K562 (cell line): ENCODE results near the gene PHAX. TPM values are rescaled to one million over a fixed set of nuclear protein-coding genes. Genes with fewer than 3 reads are reported as not detected.

ENCODE experiments used
- ATAC-seq: fragments of 200-7000 bp; cut with Tn5 transposase; 3 replicates; pipeline ENCODE4 v1.9.1; 2020; ENCODE audit warnings: moderate library complexity
- BruUV-seq: library from RNA; stranded (reverse); fragments of 400-500 nt; replicated peaks from 2 replicates; lab custom pipeline; 2021; lab: Mats Ljungman, UMichigan
- CTCF ChIA-PET: fragments of 300-600 bp; formaldehyde crosslinking; extraction: SDS; loops from one replicate; lab custom pipeline; 2021; ENCODE audit warnings: low intra/inter-chr PET ratio; lab: Yijun Ruan, JAX
- POLR2A ChIA-PET: fragments of 300-600, 350-650 bp; sonication (Branson Sonifier 250); formaldehyde crosslinking; extraction: SDS; loops from one replicate; lab custom pipeline; 2021; ENCODE audit warnings: antibody characterized with exemption, inconsistent platforms; lab: Yijun Ruan, JAX
- DNase-seq, 4 experiments: peaks; one replicate each; pipeline versions ENCODE4 v3.0.0 to v3.0.0-alpha.2; 2011 to 2018; ENCODE audit warnings: low spot score in 3 of 4, mixed read lengths in 3 of 4; ENCODE audit errors: extremely low read depth in 1 of 4
- FAIRE-seq: peaks from 2 replicates; lab custom pipeline; 2011; peaks lifted over from hg19 to GRCh38; lab: Jason Lieb, UNC
- H2AFZ ChIP-seq: 2 replicates; pipeline ENCODE4 v1.6.0; 2011; ENCODE audit warnings: low read depth, low read length, control low read depth, inconsistent platforms
- H3K27ac ChIP-seq: fragments of 200-600 bp; 3 replicates; pipeline ENCODE4 v1.8.0; 2011; ENCODE audit warnings: low read depth, mild to moderate bottlenecking, control low read depth, inconsistent platforms, low read length, moderate library complexity, mixed read lengths; ENCODE audit errors: extremely low read depth
- H3K27me3 ChIP-seq, 2 experiments: fragments of 300-600 bp in 1 of 2; 2 replicates in 1 of 2; 3 replicates in 1 of 2; pipeline versions ENCODE4 v1.6.0 to v1.8.0; 2011; ENCODE audit warnings: inconsistent platforms in 2 of 2, low read length in 2 of 2, mild to moderate bottlenecking in 1 of 2, mixed read lengths in 1 of 2, moderate library complexity in 1 of 2; ENCODE audit not compliant: control insufficient read depth in 2 of 2, insufficient read depth in 2 of 2
- H3K36me3 ChIP-seq: fragments of 300-600 bp; 3 replicates; pipeline ENCODE4 v1.8.0; 2011; ENCODE audit warnings: mild to moderate bottlenecking, low read length, inconsistent platforms; ENCODE audit not compliant: control insufficient read depth, insufficient read depth
- H3K4me1 ChIP-seq, 2 experiments: fragments of 200-600 bp in 1 of 2; replicated peaks in 1 of 2; 2 replicates in 1 of 2; 3 replicates in 1 of 2; pipeline versions ENCODE4 v1.5.1 to v1.8.0; 2011; ENCODE audit warnings: inconsistent platforms in 2 of 2, low read length in 2 of 2, mild to moderate bottlenecking in 1 of 2, mixed read lengths in 1 of 2, moderate library complexity in 1 of 2; ENCODE audit not compliant: control insufficient read depth in 2 of 2, insufficient read depth in 2 of 2
- H3K4me2 ChIP-seq: 2 replicates; pipeline ENCODE4 v1.6.1; 2011; ENCODE audit warnings: low read length, control low read depth, inconsistent platforms, mixed read lengths; ENCODE audit not compliant: insufficient read depth
- H3K4me3 ChIP-seq: fragments of 200-600 bp; sonication (generic), shearing (Covaris generic); 2 replicates; pipeline ENCODE4 v1.5.1; 2016; ENCODE audit warnings: control low read depth, inconsistent platforms
- H3K79me2 ChIP-seq: fragments of 200-600 bp; 3 replicates; pipeline ENCODE4 v1.8.0; 2011; ENCODE audit warnings: low read length, inconsistent platforms; ENCODE audit not compliant: control insufficient read depth, insufficient read depth
- H3K9ac ChIP-seq, 2 experiments: 2 replicates each; pipeline versions ENCODE4 v1.6.0 to v1.6.1; 2011; ENCODE audit warnings: low read depth in 2 of 2, low read length in 2 of 2, control low read depth in 1 of 2, inconsistent platforms in 1 of 2, mild to moderate bottlenecking in 1 of 2, mixed read lengths in 1 of 2; ENCODE audit not compliant: insufficient read depth in 1 of 2
- H3K9me1 ChIP-seq: one replicate; pipeline ENCODE4 v1.6.0; 2011; ENCODE audit warnings: inconsistent platforms, mild to moderate bottlenecking, low read length, moderate library complexity; ENCODE audit not compliant: control insufficient read depth, insufficient read depth
- H3K9me3 ChIP-seq: replicated peaks from 2 replicates; pipeline ENCODE4 v1.5.1; 2011; ENCODE audit warnings: low read depth, low read length, inconsistent platforms; ENCODE audit not compliant: control insufficient read depth, insufficient read depth
- H4K20me1 ChIP-seq: replicated peaks from 2 replicates; pipeline ENCODE4 v1.6.1; 2011; ENCODE audit warnings: low read length, inconsistent platforms, mixed read lengths; ENCODE audit not compliant: control insufficient read depth, insufficient read depth
- ATF1 ChIP-seq, 2 experiments: fragments of 450-650 bp in 1 of 2; IDR thresholded peaks; 2 replicates each; pipeline ENCODE4 v1.6.1; 2016; ENCODE audit warnings: missing compliant biosample characterization in 1 of 2, missing genetic modification characterization in 1 of 2
- ATF3 ChIP-seq, 2 experiments: fragments of 450-650 bp in 1 of 2; sonication (generic) in 1 of 2; formaldehyde crosslinking in 1 of 2; IDR thresholded peaks in 1 of 2; conservative IDR thresholded peaks in 1 of 2; 2 replicates each; pipeline versions ENCODE4 v1.6.1 to v1.8.1; 2016 to 2023; ENCODE audit warnings: mild to moderate bottlenecking in 2 of 2, moderate library complexity in 2 of 2, inconsistent platforms in 1 of 2, missing genetic modification reagents in 1 of 2
- ATF7 ChIP-seq: fragments of 450-650 bp; IDR thresholded peaks from 2 replicates; pipeline ENCODE4 v1.7.1; 2014; ENCODE audit warnings: mild to moderate bottlenecking, moderate library complexity
- CEBPG ChIP-seq, 3 experiments: fragments of 200-800 bp in 1 of 3; sonication (Bioruptor generic) in 1 of 3; sonication (generic) in 1 of 3; formaldehyde crosslinking in 1 of 3; IDR thresholded peaks in 2 of 3; conservative IDR thresholded peaks in 1 of 3; 2 replicates each; pipeline versions ENCODE4 v1.6.1 to v1.8.0; 2016 to 2022; ENCODE audit warnings: missing compliant biosample characterization in 2 of 3, missing genetic modification characterization in 2 of 3, mild to moderate bottlenecking in 1 of 3, missing genetic modification reagents in 1 of 3
- CREB5 ChIP-seq: fragments of 250-450 bp; sonication (Bioruptor Pico); IDR thresholded peaks from 2 replicates; pipeline ENCODE4 v1.5.0; 2020; ENCODE audit warnings: mild to moderate bottlenecking
- ZNF143 ChIP-seq: sonication (generic); formaldehyde crosslinking; IDR thresholded peaks from 2 replicates; pipeline ENCODE4 v1.9.0; 2022; ENCODE audit warnings: mild to moderate bottlenecking, missing genetic modification reagents
- WGBS: fragments of 100-300 bp; shearing (Covaris generic); methylation state at CpG from one replicate; pipeline ENCODE4 v1.1.6; 2016; ENCODE audit warnings: low coverage, mixed read lengths; ENCODE audit not compliant: insufficient coverage; ENCODE audit errors: missing lambda C conversion rate; 5-methylcytosine and 5-hydroxymethylcytosine counted together
- in situ Hi-C: fragments of 300-500 bp; cut with MboI; formaldehyde crosslinking; loops from 4 replicates; pipeline ENCODE4 v1.15.0; 2018; ENCODE audit warnings: inconsistent platforms, mixed read lengths
- intact Hi-C: fragments of 100-400 bp; cut with micrococcal nuclease; formaldehyde crosslinking; loops from 2 replicates; pipeline ENCODE4 v1.14.2; 2022
- polyA plus RNA-seq, 8 experiments: library from polyadenylated mRNA; depleted of rRNA in 4 of 8; stranded (reverse) in 5 of 8; unstranded in 3 of 8; fragments of >200 nt; fragmentation: Nextera tagmentation in 2 of 8; fragmentation: Illumina TruSeq in 1 of 8; extraction: Ambion mirVana in 2 of 8; extraction: Trizol in 1 of 8; gene quantifications; 2 replicates each; pipeline versions ENCODE4 v1.2.1 to v1.2.3, GENCODE V29; 2011 to 2014; ENCODE audit warnings: inconsistent platforms in 1 of 8, missing spikeins in 1 of 8
- total RNA-seq, 7 experiments: library from RNA; depleted of rRNA in 6 of 7; stranded (reverse); fragments of >200 nt in 6 of 7; fragmentation: Illumina TruSeq in 2 of 7; extraction: Trizol in 2 of 7; gene quantifications; 2 replicates each; pipeline versions ENCODE4 v1.2.1 to v1.2.3, GENCODE V29; 2011 to 2021; ENCODE audit warnings: low replicate concordance in 1 of 7

The PHAX gene
- total and polyA plus RNA-seq, 9 of the 15 experiments (the other 6 are each of a cell fraction or from before 2014, with no cell fraction given), result 20.2 to 59.8 (median 43.5) TPM

GRCh38 chr5:126633552-126633951 lies 32.8 kb downstream of the PHAX start:
- H3K9me1 ChIP-seq, result no peaks in the 10 kb centered on the region
- H3K36me3 ChIP-seq, result no peaks in the 10 kb centered on the region
- no peaks in the 10 kb centered on the region for H4K20me1 ChIP-seq
- no TSS peak for BruUV-seq
- no peaks in the 10 kb centered on the region for H3K79me2 ChIP-seq
- CTCF ChIA-PET, result no interaction called here
- 21% methylated on average over 4 of the region's 4 CpGs for WGBS
- no peak overlapping the region for H3K4me2 ChIP-seq
- DNase-seq (no peak), FAIRE-seq (no peak), ATAC-seq (peak; percentile 34; the same call in 2 of the 3 replicates)
- in situ Hi-C loops (loop anchor here (25.0 kb wide), 1 partner anchor 679 kb away; no protein-coding TSS in a partner anchor), intact Hi-C loops (no loop called here)
- no peaks in the 10 kb centered on the region; a peak in 1 of 5 replicates for H3K27me3 ChIP-seq
- no peaks in the 10 kb centered on the region for H3K4me1 ChIP-seq
- TF ChIP-seq ATF3 (IDR thresholded peaks at IDR 0.05) (peak; percentile 73), ATF3 (CRISPR knock-in tag; conservative IDR thresholded peaks at IDR 0.05) (no peak), ZNF143 (CRISPR knock-in tag) (no peak), CREB5 (CRISPR knock-in tag) (no peak), ATF1 (CRISPR knock-in tag; IDR thresholded peaks at IDR 0.05) (no peak), ATF1 (tag; IDR thresholded peaks at IDR 0.05) (no peak), ATF7 (0 out of 2 replicates have a peak, but pooled peaks have one; percentile 17), CEBPG (CRISPR knock-in tag; IDR thresholded peaks at IDR 0.05) (peak; percentile 61; the same call in 1 of the 2 replicates), CEBPG (tag; conservative IDR thresholded peaks at IDR 0.05 in 1 of 2, IDR thresholded peaks at IDR 0.05 in 1 of 2) (peak in 1 of 2 experiments; percentile 61; a peak in 2 of 4 replicates)
- POLR2A ChIA-PET, result interaction anchor here (2.6 kb wide), 1 partner anchor 9 kb away, joined by 6 read pairs; no protein-coding TSS in a partner anchor
- H2AFZ ChIP-seq, result no peak overlapping the region
- no peak overlapping the region for H3K9ac ChIP-seq
- H3K4me3 ChIP-seq, result no peak overlapping the region
- no peak overlapping the region for H3K27ac ChIP-seq
- no peaks in the 10 kb centered on the region for H3K9me3 ChIP-seq
